Measurements from ENCODE around the gene CACNA1B. TPM values are rescaled to one million over a fixed set of nuclear protein-coding genes. Genes with fewer than 3 reads are reported as not detected.

Gene CACNA1B
- total and polyA plus RNA-seq, 4 donors = 0.01 to 0.20 (median 0.09) TPM; not detected in 1

GRCh38 chr9:137972988-137973470, 95.4 kb downstream of the CACNA1B start:
- Histone ChIP-seq H3K9me3 (ENCODE audit: control insufficient read depth in 4 of 4, insufficient read depth in 3 of 4, low read length in 3 of 4) (no peaks in the 10 kb centered on the region), H3K36me3 (ENCODE audit: control insufficient read depth in 4 of 4, insufficient read depth in 4 of 4, low read length in 4 of 4) (no peaks in the 10 kb centered on the region), H3K4me3 (no peak overlapping the region), H3K9ac (ENCODE audit: insufficient read depth in 1 of 2, low read length in 2 of 2) (no peak overlapping the region), H3K27me3 (ENCODE audit: control insufficient read depth in 3 of 3, insufficient read depth in 3 of 3, low read length in 2 of 3) (no peaks in the 10 kb centered on the region), H3K27ac (ENCODE audit: low read depth in 1 of 2, low read length in 1 of 2) (no peak overlapping the region), H3K4me1 (ENCODE audit: control insufficient read depth in 5 of 5, insufficient read depth in 5 of 5, low read length in 5 of 5) (no peaks in the 10 kb centered on the region)
- DNase-seq (no peak), ATAC-seq (ENCODE audit: insufficient read depth, low FRiP score) (no peak)
- TF ChIP-seq, protein P1, sequence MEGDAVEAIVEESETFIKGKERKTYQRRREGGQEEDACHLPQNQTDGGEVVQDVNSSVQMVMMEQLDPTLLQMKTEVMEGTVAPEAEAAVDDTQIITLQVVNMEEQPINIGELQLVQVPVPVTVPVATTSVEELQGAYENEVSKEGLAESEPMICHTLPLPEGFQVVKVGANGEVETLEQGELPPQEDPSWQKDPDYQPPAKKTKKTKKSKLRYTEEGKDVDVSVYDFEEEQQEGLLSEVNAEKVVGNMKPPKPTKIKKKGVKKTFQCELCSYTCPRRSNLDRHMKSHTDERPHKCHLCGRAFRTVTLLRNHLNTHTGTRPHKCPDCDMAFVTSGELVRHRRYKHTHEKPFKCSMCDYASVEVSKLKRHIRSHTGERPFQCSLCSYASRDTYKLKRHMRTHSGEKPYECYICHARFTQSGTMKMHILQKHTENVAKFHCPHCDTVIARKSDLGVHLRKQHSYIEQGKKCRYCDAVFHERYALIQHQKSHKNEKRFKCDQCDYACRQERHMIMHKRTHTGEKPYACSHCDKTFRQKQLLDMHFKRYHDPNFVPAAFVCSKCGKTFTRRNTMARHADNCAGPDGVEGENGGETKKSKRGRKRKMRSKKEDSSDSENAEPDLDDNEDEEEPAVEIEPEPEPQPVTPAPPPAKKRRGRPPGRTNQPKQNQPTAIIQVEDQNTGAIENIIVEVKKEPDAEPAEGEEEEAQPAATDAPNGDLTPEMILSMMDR (IDR thresholded peaks at IDR 0.05; ENCODE audit: control extremely low read depth, extremely low read depth) = no peak
- 78% methylated on average over 13 of the region's 13 CpGs for WGBS, 2 donors

DNA sequence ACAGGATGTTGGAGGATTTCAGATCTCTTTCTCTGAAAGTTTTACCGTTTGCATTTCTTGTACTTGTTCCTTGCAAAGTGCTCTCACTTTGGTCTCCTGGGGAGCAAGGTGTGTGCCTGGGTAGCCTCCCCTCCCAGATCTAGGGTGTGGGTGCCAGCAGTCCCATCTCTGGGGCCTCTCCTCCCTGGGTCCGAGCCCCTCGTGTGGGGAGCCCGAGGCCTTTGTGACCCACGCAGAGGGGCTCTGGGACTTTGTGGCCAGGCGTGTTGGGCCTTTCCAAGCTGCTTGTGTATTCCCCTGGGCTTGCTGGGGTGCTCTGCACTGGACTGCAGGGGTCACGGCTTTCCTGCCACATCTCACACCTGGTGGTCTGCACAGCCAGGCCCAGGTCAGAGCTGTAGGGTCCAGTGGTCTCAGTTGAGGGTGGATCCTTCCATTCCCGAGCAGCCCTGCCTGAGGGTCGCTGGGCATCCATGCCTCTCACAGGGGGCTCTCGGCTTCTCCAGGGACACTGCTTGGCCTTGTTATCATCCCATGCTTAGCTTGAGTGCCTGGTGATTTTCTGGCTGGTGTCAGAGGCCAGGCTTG, 96.3 kb downstream of the CACNA1B start:
- H3K4me3 ChIP-seq = no peak overlapping the region
- no peaks in the 10 kb centered on the region for H3K9me3 ChIP-seq (ENCODE audit: control insufficient read depth in 4 of 4, insufficient read depth in 3 of 4, low read length in 3 of 4)
- no peaks in the 10 kb centered on the region for H3K27me3 ChIP-seq (ENCODE audit: control insufficient read depth in 3 of 3, insufficient read depth in 3 of 3, low read length in 2 of 3)
- TF ChIP-seq, protein P1 (IDR thresholded peaks at IDR 0.05; ENCODE audit: control extremely low read depth, extremely low read depth) = no peak
- no peaks in the 10 kb centered on the region for H3K4me1 ChIP-seq (ENCODE audit: control insufficient read depth in 5 of 5, insufficient read depth in 5 of 5, low read length in 5 of 5)
- H3K9ac ChIP-seq (ENCODE audit: insufficient read depth in 1 of 2, low read length in 2 of 2) = no peak overlapping the region
- WGBS, 2 donors = 84 to 90% methylated on average over 10 of the region's 10 CpGs
- no peaks in the 10 kb centered on the region for H3K36me3 ChIP-seq (ENCODE audit: control insufficient read depth in 4 of 4, insufficient read depth in 4 of 4, low read length in 4 of 4)
- DNase-seq = no peak
- H3K27ac ChIP-seq (ENCODE audit: low read depth in 1 of 2, low read length in 1 of 2) = no peak overlapping the region
- no peak for ATAC-seq (ENCODE audit: insufficient read depth, low FRiP score)

DNA sequence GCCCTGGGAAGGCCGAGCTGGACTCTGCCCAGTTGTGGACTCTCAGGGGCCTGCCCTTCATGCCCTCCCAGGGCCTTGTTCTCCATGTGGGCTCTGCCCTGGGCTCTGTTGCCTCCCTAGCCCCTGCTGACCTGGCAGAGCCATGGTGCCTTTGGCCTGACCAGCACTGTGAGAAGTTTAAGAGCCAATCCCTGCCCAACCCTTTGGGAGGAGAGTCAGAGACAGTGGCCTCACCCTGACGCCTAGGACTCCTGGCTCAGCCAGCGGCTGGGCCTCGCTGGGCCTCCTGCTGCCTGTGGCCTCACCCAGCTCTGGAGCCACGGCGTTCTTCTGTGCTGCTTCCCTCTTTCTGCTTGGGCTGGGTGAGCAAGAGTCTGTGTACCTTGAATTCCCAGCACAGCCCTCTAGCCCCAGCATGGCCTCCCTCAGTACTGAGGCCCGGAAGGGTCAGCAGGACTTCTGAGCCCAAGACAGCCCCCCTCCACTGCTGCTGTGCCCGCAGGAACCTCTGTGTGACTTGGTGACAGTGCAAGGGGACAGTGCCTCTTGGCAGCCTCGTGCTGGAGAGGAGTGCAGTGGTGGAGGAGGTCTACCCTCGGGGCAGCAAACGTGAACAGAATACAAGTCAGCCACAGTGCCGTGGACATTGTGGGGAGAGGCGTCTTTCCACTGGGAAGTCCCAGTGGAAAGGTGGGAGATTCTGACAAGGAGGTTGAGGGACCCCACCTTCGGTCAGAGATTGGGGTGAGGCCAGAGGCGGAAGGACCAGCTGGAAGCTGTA, 97.4 kb downstream of the CACNA1B start:
- Histone ChIP-seq H3K36me3 (ENCODE audit: control insufficient read depth in 4 of 4, insufficient read depth in 4 of 4, low read length in 4 of 4) (no peaks in the 10 kb centered on the region), H3K27ac (ENCODE audit: low read depth in 1 of 2, low read length in 1 of 2) (no peak overlapping the region), H3K9ac (ENCODE audit: insufficient read depth in 1 of 2, low read length in 2 of 2) (no peak overlapping the region), H3K9me3 (ENCODE audit: control insufficient read depth in 4 of 4, insufficient read depth in 3 of 4, low read length in 3 of 4) (no peaks in the 10 kb centered on the region), H3K4me1 (ENCODE audit: control insufficient read depth in 5 of 5, insufficient read depth in 5 of 5, low read length in 5 of 5) (no peaks in the 10 kb centered on the region), H3K27me3 (ENCODE audit: control insufficient read depth in 3 of 3, insufficient read depth in 3 of 3, low read length in 2 of 3) (no peaks in the 10 kb centered on the region), H3K4me3 (no peak overlapping the region)
- DNase-seq (no peak), ATAC-seq (ENCODE audit: insufficient read depth, low FRiP score) (no peak)
- TF ChIP-seq, protein P1 (IDR thresholded peaks at IDR 0.05; ENCODE audit: control extremely low read depth, extremely low read depth) = no peak
- 84 to 96% methylated on average over 15 of the region's 15 CpGs for WGBS, 2 donors

Data from lung (tissue), 12 donors.